Neural cell (in vitro differentiated cells): ENCODE data around the gene KRTAP4-4.
"Not testable (repeated sequence)": the region's sequence is repeated elsewhere in the genome, so short reads cannot be mapped to it uniquely, and the experiment has no call there.

Experiments used
- EP300 ChIP-seq: fragments of 450-650 bp; conservative IDR thresholded peaks from 2 replicates; pipeline ENCODE4 v1.6.1; 2014; ENCODE audit warnings: antibody characterized with exemption, mild to moderate bottlenecking, moderate library complexity; ENCODE audit not compliant: poor library complexity, severe bottlenecking
- POLR2AphosphoS5 ChIP-seq: IDR thresholded peaks from 2 replicates; pipeline ENCODE4 v1.6.1; 2012
- RAD21 ChIP-seq: fragments of 450-650 bp; conservative IDR thresholded peaks from 2 replicates; pipeline ENCODE4 v1.6.1; 2014; ENCODE audit warnings: antibody characterized with exemption, mild to moderate bottlenecking, moderate library complexity
- TF ChIP-seq, protein P1 (sequence below): fragments of 450-650 bp; IDR thresholded peaks from 2 replicates; pipeline ENCODE4 v1.5.1; 2014; ENCODE audit warnings: antibody characterized with exemption, mild to moderate bottlenecking, moderate library complexity; ENCODE audit not compliant: poor library complexity, severe bottlenecking

- not testable (repeated sequence) for TF ChIP-seq RAD21, EP300, POLR2AphosphoS5
- TF ChIP-seq, protein P1, sequence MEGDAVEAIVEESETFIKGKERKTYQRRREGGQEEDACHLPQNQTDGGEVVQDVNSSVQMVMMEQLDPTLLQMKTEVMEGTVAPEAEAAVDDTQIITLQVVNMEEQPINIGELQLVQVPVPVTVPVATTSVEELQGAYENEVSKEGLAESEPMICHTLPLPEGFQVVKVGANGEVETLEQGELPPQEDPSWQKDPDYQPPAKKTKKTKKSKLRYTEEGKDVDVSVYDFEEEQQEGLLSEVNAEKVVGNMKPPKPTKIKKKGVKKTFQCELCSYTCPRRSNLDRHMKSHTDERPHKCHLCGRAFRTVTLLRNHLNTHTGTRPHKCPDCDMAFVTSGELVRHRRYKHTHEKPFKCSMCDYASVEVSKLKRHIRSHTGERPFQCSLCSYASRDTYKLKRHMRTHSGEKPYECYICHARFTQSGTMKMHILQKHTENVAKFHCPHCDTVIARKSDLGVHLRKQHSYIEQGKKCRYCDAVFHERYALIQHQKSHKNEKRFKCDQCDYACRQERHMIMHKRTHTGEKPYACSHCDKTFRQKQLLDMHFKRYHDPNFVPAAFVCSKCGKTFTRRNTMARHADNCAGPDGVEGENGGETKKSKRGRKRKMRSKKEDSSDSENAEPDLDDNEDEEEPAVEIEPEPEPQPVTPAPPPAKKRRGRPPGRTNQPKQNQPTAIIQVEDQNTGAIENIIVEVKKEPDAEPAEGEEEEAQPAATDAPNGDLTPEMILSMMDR: not testable (repeated sequence)
Measured at GRCh38 chr17:41189837-41190318, 29.3 kb upstream of the KRTAP4-4 start, which contains the start of gene KRTAP9-1.
